Endodermal cell (in vitro differentiated cells): ENCODE results near the gene TBC1D8. TPM values are rescaled to one million over a fixed set of nuclear protein-coding genes. Genes with fewer than 3 reads are reported as not detected.

Experiments used
- DNase-seq: peaks from one replicate; pipeline ENCODE4 v3.0.0-alpha.2; 2017
- H3K27ac ChIP-seq: 2 replicates; pipeline ENCODE4 v1.5.1; 2013; ENCODE audit warnings: mild to moderate bottlenecking, low read depth, low read length, moderate library complexity
- H3K27me3 ChIP-seq: 2 replicates; pipeline ENCODE4 v1.6.1; 2013; ENCODE audit warnings: mild to moderate bottlenecking, low read length, moderate library complexity; ENCODE audit not compliant: insufficient read depth, control insufficient read depth, poor library complexity, severe bottlenecking
- H3K36me3 ChIP-seq: 2 replicates; pipeline ENCODE4 v1.7.0; 2013; ENCODE audit warnings: mild to moderate bottlenecking, low read length, moderate library complexity; ENCODE audit not compliant: control insufficient read depth, insufficient read depth
- H3K4me1 ChIP-seq: one replicate; pipeline ENCODE4 v1.7.0; 2013; ENCODE audit warnings: low read length; ENCODE audit not compliant: control insufficient read depth, insufficient read depth
- H3K4me3 ChIP-seq: 2 replicates; pipeline ENCODE4 v1.5.1; 2013; ENCODE audit warnings: mild to moderate bottlenecking, low read length, moderate library complexity
- H3K9ac ChIP-seq: 2 replicates; pipeline ENCODE4 v1.6.1; 2013; ENCODE audit warnings: mild to moderate bottlenecking, low read length, moderate library complexity; ENCODE audit not compliant: poor library complexity, severe bottlenecking; ENCODE audit errors: extremely low read depth
- H3K9me3 ChIP-seq: 2 replicates; pipeline ENCODE4 v1.6.1; 2013; ENCODE audit warnings: mild to moderate bottlenecking, low read length, moderate library complexity; ENCODE audit not compliant: control insufficient read depth
- H3K27ac Mint-ChIP-seq: 2 replicates; pipeline ENCODE4 v1.8.0; 2020; ENCODE audit warnings: mixed read lengths
- H3K27me3 Mint-ChIP-seq: 2 replicates; pipeline ENCODE4 v1.8.0; 2021; ENCODE audit warnings: mild to moderate bottlenecking, mixed read lengths; ENCODE audit not compliant: insufficient read depth
- H3K36me3 Mint-ChIP-seq: 2 replicates; pipeline ENCODE4 v1.8.0; 2020; ENCODE audit warnings: low read depth, mixed read lengths
- H3K4me1 Mint-ChIP-seq: 2 replicates; pipeline ENCODE4 v1.8.0; 2020; ENCODE audit warnings: mixed read lengths
- H3K4me3 Mint-ChIP-seq: 2 replicates; pipeline ENCODE4 v1.8.0; 2020; ENCODE audit warnings: mild to moderate bottlenecking, moderate library complexity, mixed read lengths
- H3K9me3 Mint-ChIP-seq: 2 replicates; pipeline ENCODE4 v1.8.0; 2020; ENCODE audit warnings: mild to moderate bottlenecking, mixed read lengths
- WGBS, 2 experiments: methylation state at CpG; one replicate each; pipeline versions ENCODE4 v1.1.5 to v1.1.7; 2013; ENCODE audit warnings: missing lambda C conversion rate in 2 of 2, mixed read lengths in 1 of 2; ENCODE audit not compliant: insufficient coverage in 1 of 2, insufficient read length in 1 of 2; 5-methylcytosine and 5-hydroxymethylcytosine counted together
- long read RNA-seq, 4 experiments: library from polyadenylated mRNA in 2 of 4; library from RNA in 1 of 4; library from capped mRNA in 1 of 4; stranded (forward) in 3 of 4; unstranded in 1 of 4; transcript quantifications; one replicate each; pipeline ENCODE4 v2.0.0, GENCODE V29; 2020 to 2021; ENCODE audit warnings: inconsistent platforms in 1 of 4
- polyA plus RNA-seq, 2 experiments: library from polyadenylated mRNA; stranded (reverse); fragments of 50-300 nt; gene quantifications; one replicate each; pipeline ENCODE4 v1.2.3, GENCODE V29; 2013
- total RNA-seq, 2 donors: library from RNA; stranded (reverse); fragmentation: NEBNext Ultra II Directional in 1 of 2; extraction: Animal tissue kit (Norgen Biotek cat#: 25700) in 1 of 2; gene quantifications; 2 replicates in 1 of 2; 3 replicates in 1 of 2; pipeline ENCODE4 v1.2.1, GENCODE V29; 2021
- TF ChIP-seq, protein P1 (sequence below): fragments of 200-600 bp; sonication (generic); conservative IDR thresholded peaks from 2 replicates; pipeline ENCODE4 v1.5.0; 2021; ENCODE audit warnings: antibody characterized with exemption, mild to moderate bottlenecking

The TBC1D8 gene
- total RNA-seq = 10 to 100 TPM; 14.4 to 14.5 TPM
- polyA plus RNA-seq (2013, experiment 1 of 2) = 2.7 TPM
- 2.7 TPM for polyA plus RNA-seq (2013, experiment 2 of 2)
- long read RNA-seq, experiment 1, partial matches to known transcripts = 0 of 2 reads
- long read RNA-seq, experiment 1, other reads (novel, unspliced or antisense) = 2 of 2 reads
- long read RNA-seq, experiment 2, transcript TBC1D8-201 (20 exons, 3,627 nt) = major isoform, 9 of 23 reads
- long read RNA-seq, experiment 2, partial matches to known transcripts = 6 of 23 reads
- long read RNA-seq, experiment 2, other reads (novel, unspliced or antisense) = 7 of 23 reads
- long read RNA-seq, experiment 3, transcript TBC1D8-201 (20 exons, 3,627 nt) = major isoform, 24 of 64 reads
- long read RNA-seq, experiment 3, partial matches to known transcripts = 24 of 64 reads
- long read RNA-seq, experiment 3, other reads (novel, unspliced or antisense) = 15 of 64 reads
- long read RNA-seq, experiment 4 = 0 reads

DNA sequence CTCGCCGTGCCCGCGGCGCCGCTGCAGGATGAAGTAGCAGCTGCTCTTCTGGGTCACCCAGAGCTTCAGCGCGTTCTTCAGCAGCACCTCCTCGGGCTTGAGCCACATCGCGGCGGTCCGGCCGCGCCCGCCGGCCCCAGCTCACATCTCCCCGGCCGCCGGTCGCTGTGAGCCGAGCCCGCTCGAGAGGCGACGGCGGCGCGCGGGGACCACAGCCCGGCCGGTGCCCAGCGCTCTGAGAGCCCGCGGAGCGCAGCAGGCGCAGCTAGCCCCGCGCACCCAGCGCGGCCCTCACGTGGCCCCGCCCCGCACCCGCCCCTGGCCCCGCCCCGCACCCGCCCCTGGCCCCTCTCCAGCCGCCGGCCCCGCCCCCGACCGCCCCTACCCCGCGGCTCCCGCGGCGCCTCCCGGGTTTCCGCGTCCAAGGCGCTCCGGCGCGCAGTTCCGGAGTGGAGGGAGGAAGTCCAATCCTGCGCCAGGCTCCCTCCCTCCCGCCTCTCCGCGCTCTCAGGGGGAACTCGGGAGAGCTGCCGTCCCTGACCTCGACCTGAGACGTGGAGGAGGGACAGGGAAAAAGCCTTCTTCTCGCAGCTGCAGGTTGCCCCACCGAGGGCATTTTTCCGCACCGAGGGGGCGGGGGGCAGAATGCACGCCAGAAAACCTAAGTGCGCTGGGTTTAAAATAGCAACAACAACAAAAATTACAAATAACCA is at the start of gene TBC1D8:
TBC1D8 (minus strand) TSS at position 237 of the 713 bp plus-strand sequence; CDS start at position 108, 129 bp downstream.
- Mint-ChIP-seq H3K4me1 (peaks cover 45% of the 10 kb centered on the region), H3K27ac (peak within 1 kb of the TSS; percentile 6), H3K9me3 (no peaks in the 10 kb centered on the region), H3K4me3 (peak within 1 kb of the TSS; percentile 64), H3K27me3 (peaks cover 11% of the 10 kb centered on the region), H3K36me3 (no peaks in the 10 kb centered on the region)
- WGBS, 2 experiments = 0% methylated on average over 7 to 81 of the region's 81 CpGs
- Histone ChIP-seq H3K27ac (no peak within 1 kb of the TSS), H3K9ac (no peak within 1 kb of the TSS), H3K36me3 (no peaks in the 10 kb centered on the region), H3K27me3 (peaks cover 20% of the 10 kb centered on the region), H3K9me3 (no peaks in the 10 kb centered on the region), H3K4me1 (no peaks in the 10 kb centered on the region), H3K4me3 (peak within 1 kb of the TSS; percentile 85)
- peak; percentile 95 for DNase-seq
- TF ChIP-seq, protein P1, sequence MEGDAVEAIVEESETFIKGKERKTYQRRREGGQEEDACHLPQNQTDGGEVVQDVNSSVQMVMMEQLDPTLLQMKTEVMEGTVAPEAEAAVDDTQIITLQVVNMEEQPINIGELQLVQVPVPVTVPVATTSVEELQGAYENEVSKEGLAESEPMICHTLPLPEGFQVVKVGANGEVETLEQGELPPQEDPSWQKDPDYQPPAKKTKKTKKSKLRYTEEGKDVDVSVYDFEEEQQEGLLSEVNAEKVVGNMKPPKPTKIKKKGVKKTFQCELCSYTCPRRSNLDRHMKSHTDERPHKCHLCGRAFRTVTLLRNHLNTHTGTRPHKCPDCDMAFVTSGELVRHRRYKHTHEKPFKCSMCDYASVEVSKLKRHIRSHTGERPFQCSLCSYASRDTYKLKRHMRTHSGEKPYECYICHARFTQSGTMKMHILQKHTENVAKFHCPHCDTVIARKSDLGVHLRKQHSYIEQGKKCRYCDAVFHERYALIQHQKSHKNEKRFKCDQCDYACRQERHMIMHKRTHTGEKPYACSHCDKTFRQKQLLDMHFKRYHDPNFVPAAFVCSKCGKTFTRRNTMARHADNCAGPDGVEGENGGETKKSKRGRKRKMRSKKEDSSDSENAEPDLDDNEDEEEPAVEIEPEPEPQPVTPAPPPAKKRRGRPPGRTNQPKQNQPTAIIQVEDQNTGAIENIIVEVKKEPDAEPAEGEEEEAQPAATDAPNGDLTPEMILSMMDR = no peak

DNA sequence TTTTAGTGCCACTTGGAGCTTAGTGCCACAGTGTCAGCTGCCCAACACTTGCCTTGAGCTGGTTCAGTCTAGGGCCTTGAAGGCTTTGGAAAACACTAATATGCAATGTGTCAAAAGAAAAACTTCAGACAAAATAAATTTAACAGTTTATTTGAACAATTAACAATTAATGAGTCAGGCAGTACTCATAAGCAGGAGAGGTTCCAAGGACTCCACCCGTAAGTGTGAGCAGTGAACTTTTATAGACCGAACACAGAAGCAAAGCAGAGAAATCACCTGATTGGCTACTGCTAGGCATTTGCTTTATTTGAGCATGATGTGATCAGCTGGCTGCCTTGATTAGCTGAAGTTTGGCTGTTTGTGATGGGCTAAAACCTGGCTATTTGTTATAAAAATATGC is 49.5 kb upstream of the TBC1D8 start:
- H3K27me3 Mint-ChIP-seq = no peaks in the 10 kb centered on the region
- no peaks in the 10 kb centered on the region for H3K4me1 Mint-ChIP-seq
- no peaks in the 10 kb centered on the region for H3K36me3 ChIP-seq
- no peaks in the 10 kb centered on the region for H3K36me3 Mint-ChIP-seq
- no peak overlapping the region for H3K9ac ChIP-seq
- no peaks in the 10 kb centered on the region for H3K9me3 ChIP-seq
- DNase-seq = no peak
- no peaks in the 10 kb centered on the region for H3K9me3 Mint-ChIP-seq
- no peaks in the 10 kb centered on the region for H3K27me3 ChIP-seq
- WGBS, 2 experiments = 89 to 100% methylated on average over 2 of the region's 2 CpGs
- H3K27ac Mint-ChIP-seq = no peak overlapping the region
- H3K27ac ChIP-seq = no peak overlapping the region
- H3K4me1 ChIP-seq = no peaks in the 10 kb centered on the region
- no peak overlapping the region for H3K4me3 ChIP-seq
- TF ChIP-seq, protein P1 = no peak
- H3K4me3 Mint-ChIP-seq = no peak overlapping the region

DNA sequence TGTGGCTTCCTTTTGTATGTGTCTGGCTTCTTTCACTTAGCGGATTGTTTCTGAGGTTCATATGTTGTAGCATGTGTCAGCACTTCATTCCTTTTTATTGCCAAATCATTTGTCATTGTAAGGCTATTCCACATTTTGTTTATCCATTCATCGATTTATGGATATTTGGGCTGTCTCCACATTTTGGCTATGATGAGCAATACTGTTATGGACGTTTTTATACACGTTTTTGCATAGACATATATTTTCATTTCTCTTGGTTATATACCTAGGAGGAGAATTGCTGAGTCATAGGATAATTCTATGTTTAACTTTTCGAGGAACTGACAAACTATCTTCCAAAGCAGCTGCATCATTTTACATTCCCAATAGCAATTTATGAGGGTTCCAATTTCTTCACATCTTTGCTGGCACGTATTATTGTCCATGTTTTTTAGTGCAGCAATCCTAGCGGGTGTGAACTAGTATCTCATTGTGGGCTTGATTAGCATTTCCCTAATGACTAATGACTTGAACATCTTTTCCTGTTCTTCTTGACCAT is 48.1 kb upstream of the TBC1D8 start:
- no peak overlapping the region for H3K27ac ChIP-seq
- Mint-ChIP-seq H3K36me3 (no peaks in the 10 kb centered on the region), H3K27ac (no peak overlapping the region), H3K4me3 (no peak overlapping the region), H3K4me1 (no peaks in the 10 kb centered on the region), H3K27me3 (no peaks in the 10 kb centered on the region), H3K9me3 (no peaks in the 10 kb centered on the region)
- no peak overlapping the region for H3K4me3 ChIP-seq
- H3K36me3 ChIP-seq = no peaks in the 10 kb centered on the region
- no peak for DNase-seq
- 90% methylated on average over 7 of the region's 7 CpGs; no CpG with 5 or more reads in 1 of the 2 experiments for WGBS, 2 experiments
- no peaks in the 10 kb centered on the region for H3K9me3 ChIP-seq
- no peak overlapping the region for H3K9ac ChIP-seq
- H3K27me3 ChIP-seq = no peaks in the 10 kb centered on the region
- TF ChIP-seq, protein P1 = no peak
- H3K4me1 ChIP-seq = no peaks in the 10 kb centered on the region
